GM23338 (cell line): ENCODE measurements around the gene ZNF692. TPM values are rescaled to one million over a fixed set of nuclear protein-coding genes. Genes with fewer than 3 reads are reported as not detected.

Source experiments
- ATAC-seq: fragments of 200-7000 bp; cut with Tn5 transposase; 3 replicates; pipeline ENCODE4 v1.9.1; 2020
- DNase-seq: peaks from one replicate; pipeline ENCODE4 v3.0.0-alpha.2; 2015; ENCODE audit warnings: low spot score
- H2AFZ ChIP-seq: fragments of 200-600 bp; sonication (generic); 2 replicates; pipeline ENCODE4 v1.8.0; 2016; ENCODE audit warnings: antibody characterized with exemption, mild to moderate bottlenecking, moderate library complexity
- H3F3A ChIP-seq: fragments of 200-600 bp; sonication (generic); replicated peaks from 2 replicates; pipeline ENCODE4 v1.8.0; 2017; ENCODE audit warnings: antibody characterized with exemption, mixed run types, low read depth
- H3K27ac ChIP-seq: fragments of 200-600 bp; sonication (generic); 2 replicates; pipeline ENCODE4 v1.6.1; 2016; ENCODE audit warnings: low read depth
- H3K27me3 ChIP-seq: fragments of 200-600 bp; sonication (generic); 2 replicates; pipeline ENCODE4 v1.8.0; 2016; ENCODE audit warnings: mild to moderate bottlenecking, mixed run types, moderate library complexity; ENCODE audit not compliant: insufficient read depth
- H3K36me3 ChIP-seq: fragments of 200-600 bp; sonication (generic); 2 replicates; pipeline ENCODE4 v1.8.0; 2016; ENCODE audit warnings: mild to moderate bottlenecking; ENCODE audit not compliant: insufficient read depth
- H3K4me1 ChIP-seq: fragments of 200-600 bp; sonication (generic); 2 replicates; pipeline ENCODE4 v1.8.0; 2016; ENCODE audit warnings: mild to moderate bottlenecking, moderate library complexity; ENCODE audit not compliant: insufficient read depth
- H3K4me2 ChIP-seq: fragments of 200-600 bp; sonication (generic); 2 replicates; pipeline ENCODE4 v1.7.1; 2017; ENCODE audit warnings: mixed run types
- H3K4me3 ChIP-seq: fragments of 200-600 bp; sonication (generic); 2 replicates; pipeline ENCODE4 v1.6.1; 2016; ENCODE audit warnings: mixed run types
- H3K79me2 ChIP-seq: fragments of 200-600 bp; sonication (generic); replicated peaks from 2 replicates; pipeline ENCODE4 v1.8.0; 2017; ENCODE audit warnings: mild to moderate bottlenecking; ENCODE audit not compliant: insufficient read depth
- H3K9me2 ChIP-seq: fragments of 200-600 bp; sonication (generic); 2 replicates; pipeline ENCODE4 v1.8.0; 2017; ENCODE audit not compliant: insufficient read depth
- H4K20me1 ChIP-seq: fragments of 200-600 bp; sonication (generic); replicated peaks from 2 replicates; pipeline ENCODE4 v1.8.0; 2017; ENCODE audit warnings: mild to moderate bottlenecking; ENCODE audit not compliant: insufficient read depth
- H3K27ac Mint-ChIP-seq: 2 replicates; pipeline ENCODE4 v1.8.0; 2020; ENCODE audit warnings: inconsistent platforms, mild to moderate bottlenecking, moderate library complexity, mixed read lengths
- H3K27me3 Mint-ChIP-seq: 3 replicates; pipeline ENCODE4 v1.8.0; 2022; ENCODE audit warnings: low read depth, mild to moderate bottlenecking, moderate library complexity, mixed read lengths, inconsistent platforms; ENCODE audit not compliant: insufficient read depth, poor library complexity
- H3K36me3 Mint-ChIP-seq: 3 replicates; pipeline ENCODE4 v1.8.0; 2021; ENCODE audit warnings: low read depth, mild to moderate bottlenecking, inconsistent platforms, moderate library complexity, mixed read lengths
- H3K4me1 Mint-ChIP-seq: 3 replicates; pipeline ENCODE4 v1.8.0; 2020; ENCODE audit warnings: mild to moderate bottlenecking, inconsistent platforms, mixed read lengths
- H3K4me3 Mint-ChIP-seq: 3 replicates; pipeline ENCODE4 v1.8.0; 2021; ENCODE audit warnings: moderate library complexity, mild to moderate bottlenecking, inconsistent platforms, mixed read lengths
- H3K9me3 Mint-ChIP-seq: 3 replicates; pipeline ENCODE4 v1.8.0; 2020; ENCODE audit warnings: moderate library complexity, mild to moderate bottlenecking, inconsistent platforms, mixed read lengths
- CREB1 ChIP-seq: fragments of 250-450 bp; sonication (Bioruptor Pico); IDR thresholded peaks from 2 replicates; pipeline ENCODE4 v1.5.0; 2020; ENCODE audit warnings: low read depth, mild to moderate bottlenecking, moderate library complexity
- EZH2 ChIP-seq: fragments of 200-600 bp; sonication (generic); IDR thresholded peaks from one replicate; pipeline ENCODE4 v1.8.0; 2017; ENCODE audit warnings: antibody characterized with exemption, mild to moderate bottlenecking, low read depth; ENCODE audit not compliant: unreplicated experiment
- EZH2phosphoT487 ChIP-seq: fragments of 200-600 bp; sonication (generic); IDR thresholded peaks from one replicate; pipeline ENCODE4 v1.8.1; 2018; ENCODE audit warnings: antibody characterized with exemption; ENCODE audit not compliant: unreplicated experiment
- NANOG ChIP-seq: IDR thresholded peaks from 2 replicates; pipeline ENCODE4 v1.6.1; 2016; ENCODE audit warnings: antibody characterized with exemption, borderline replicate concordance
- POLR2AphosphoS5 ChIP-seq: IDR thresholded peaks from 2 replicates; pipeline ENCODE4 v1.6.1; 2016; ENCODE audit warnings: antibody characterized with exemption, low read depth
- STAT1 ChIP-seq: IDR thresholded peaks from one replicate; pipeline ENCODE4 v1.6.1; 2016; ENCODE audit warnings: antibody characterized with exemption; ENCODE audit not compliant: unreplicated experiment
- ZNF114 ChIP-seq: fragments of 250-450 bp; sonication (Bioruptor Pico); IDR thresholded peaks from 2 replicates; pipeline ENCODE4 v1.5.0; 2020; ENCODE audit warnings: mild to moderate bottlenecking, moderate library complexity
- ZNF331 ChIP-seq: fragments of 250-450 bp; sonication (Bioruptor Pico); IDR thresholded peaks from 2 replicates; pipeline ENCODE4 v1.5.0; 2020; ENCODE audit warnings: low read depth, mild to moderate bottlenecking, moderate library complexity
- polyA plus RNA-seq: library from polyadenylated mRNA; unstranded; fragments of >200 nt; fragmentation: Nextera tagmentation; extraction: Ambion mirVana; gene quantifications from 2 replicates; pipeline ENCODE4 v1.2.1, GENCODE V29; 2016
- total RNA-seq: library from RNA; depleted of rRNA; stranded (reverse); fragments of >200 nt; shearing (Covaris generic); gene quantifications from 2 replicates; pipeline ENCODE4 v1.2.3, GENCODE V29; 2014
- TF ChIP-seq, protein P1 (sequence below): IDR thresholded peaks from one replicate; pipeline ENCODE4 v1.6.1; 2018; ENCODE audit warnings: antibody characterized with exemption; ENCODE audit not compliant: unreplicated experiment
- TF ChIP-seq, protein P2 (sequence below), 2 experiments: fragments of 200-600 bp in 1 of 2; sonication (generic) in 1 of 2; conservative IDR thresholded peaks; 2 replicates each; pipeline versions ENCODE4 v1.5.1 to v1.6.1; 2016 to 2017; ENCODE audit warnings: antibody characterized with exemption in 2 of 2, low read depth in 2 of 2, mild to moderate bottlenecking in 2 of 2, moderate library complexity in 1 of 2

ZNF692 gene
- total and polyA plus RNA-seq, 2 experiments from 2014 or later: 41.2 to 57.1 TPM

DNA sequence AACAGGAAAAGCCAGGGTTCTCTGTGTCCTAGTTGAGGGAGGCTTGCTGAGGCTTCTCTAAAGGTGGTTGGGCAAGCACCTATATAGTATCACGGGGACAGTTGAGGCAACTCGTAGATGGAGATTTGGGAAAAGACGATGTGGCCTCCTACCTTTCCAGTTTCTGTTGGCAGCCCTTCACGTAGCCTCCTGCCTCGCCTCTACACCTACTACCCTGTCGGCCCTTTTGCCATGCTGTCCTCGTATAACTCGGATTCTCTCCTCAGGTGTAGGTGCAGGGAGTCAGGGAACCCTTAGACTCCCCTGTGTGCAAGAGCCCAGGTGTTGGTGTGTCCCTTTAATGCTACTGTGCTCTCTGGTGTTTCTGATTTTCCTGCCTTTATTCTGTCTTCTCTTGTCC lies 10.3 kb downstream of the ZNF692 start:
- Histone ChIP-seq H3K4me1 (peaks cover 6% of the 10 kb centered on the region; the same call in 1 of the 2 replicates), H4K20me1 (peaks cover 13% of the 10 kb centered on the region), H3K9me2 (no peaks in the 10 kb centered on the region), H3K27me3 (peaks cover 47% of the 10 kb centered on the region), H2AFZ (no peak overlapping the region), H3K79me2 (no peaks in the 10 kb centered on the region), H3F3A (peaks cover 13% of the 10 kb centered on the region), H3K4me2 (peak overlapping the region; percentile 89), H3K4me3 (peak overlapping the region; percentile 68), H3K36me3 (no peaks in the 10 kb centered on the region; the same call in 1 of the 2 replicates), H3K27ac (no peak overlapping the region)
- TF ChIP-seq ZNF331 (CRISPR knock-in tag) (no peak), CREB1 (CRISPR knock-in tag) (no peak), ZNF114 (no peak), NANOG (no peak), EZH2phosphoT487 (no peak), POLR2AphosphoS5 (no peak; the same call in 1 of the 2 replicates)
- TF ChIP-seq, protein P1, sequence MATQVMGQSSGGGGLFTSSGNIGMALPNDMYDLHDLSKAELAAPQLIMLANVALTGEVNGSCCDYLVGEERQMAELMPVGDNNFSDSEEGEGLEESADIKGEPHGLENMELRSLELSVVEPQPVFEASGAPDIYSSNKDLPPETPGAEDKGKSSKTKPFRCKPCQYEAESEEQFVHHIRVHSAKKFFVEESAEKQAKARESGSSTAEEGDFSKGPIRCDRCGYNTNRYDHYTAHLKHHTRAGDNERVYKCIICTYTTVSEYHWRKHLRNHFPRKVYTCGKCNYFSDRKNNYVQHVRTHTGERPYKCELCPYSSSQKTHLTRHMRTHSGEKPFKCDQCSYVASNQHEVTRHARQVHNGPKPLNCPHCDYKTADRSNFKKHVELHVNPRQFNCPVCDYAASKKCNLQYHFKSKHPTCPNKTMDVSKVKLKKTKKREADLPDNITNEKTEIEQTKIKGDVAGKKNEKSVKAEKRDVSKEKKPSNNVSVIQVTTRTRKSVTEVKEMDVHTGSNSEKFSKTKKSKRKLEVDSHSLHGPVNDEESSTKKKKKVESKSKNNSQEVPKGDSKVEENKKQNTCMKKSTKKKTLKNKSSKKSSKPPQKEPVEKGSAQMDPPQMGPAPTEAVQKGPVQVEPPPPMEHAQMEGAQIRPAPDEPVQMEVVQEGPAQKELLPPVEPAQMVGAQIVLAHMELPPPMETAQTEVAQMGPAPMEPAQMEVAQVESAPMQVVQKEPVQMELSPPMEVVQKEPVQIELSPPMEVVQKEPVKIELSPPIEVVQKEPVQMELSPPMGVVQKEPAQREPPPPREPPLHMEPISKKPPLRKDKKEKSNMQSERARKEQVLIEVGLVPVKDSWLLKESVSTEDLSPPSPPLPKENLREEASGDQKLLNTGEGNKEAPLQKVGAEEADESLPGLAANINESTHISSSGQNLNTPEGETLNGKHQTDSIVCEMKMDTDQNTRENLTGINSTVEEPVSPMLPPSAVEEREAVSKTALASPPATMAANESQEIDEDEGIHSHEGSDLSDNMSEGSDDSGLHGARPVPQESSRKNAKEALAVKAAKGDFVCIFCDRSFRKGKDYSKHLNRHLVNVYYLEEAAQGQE: no peak
- no peak for DNase-seq
- Mint-ChIP-seq H3K4me3 (no peak overlapping the region), H3K4me1 (peaks cover 8% of the 10 kb centered on the region), H3K27ac (no peak overlapping the region), H3K9me3 (no peaks in the 10 kb centered on the region; the same call in 2 of the 3 replicates), H3K36me3 (peaks cover 43% of the 10 kb centered on the region), H3K27me3 (peaks cover 18% of the 10 kb centered on the region)
- ATAC-seq: no peak

DNA sequence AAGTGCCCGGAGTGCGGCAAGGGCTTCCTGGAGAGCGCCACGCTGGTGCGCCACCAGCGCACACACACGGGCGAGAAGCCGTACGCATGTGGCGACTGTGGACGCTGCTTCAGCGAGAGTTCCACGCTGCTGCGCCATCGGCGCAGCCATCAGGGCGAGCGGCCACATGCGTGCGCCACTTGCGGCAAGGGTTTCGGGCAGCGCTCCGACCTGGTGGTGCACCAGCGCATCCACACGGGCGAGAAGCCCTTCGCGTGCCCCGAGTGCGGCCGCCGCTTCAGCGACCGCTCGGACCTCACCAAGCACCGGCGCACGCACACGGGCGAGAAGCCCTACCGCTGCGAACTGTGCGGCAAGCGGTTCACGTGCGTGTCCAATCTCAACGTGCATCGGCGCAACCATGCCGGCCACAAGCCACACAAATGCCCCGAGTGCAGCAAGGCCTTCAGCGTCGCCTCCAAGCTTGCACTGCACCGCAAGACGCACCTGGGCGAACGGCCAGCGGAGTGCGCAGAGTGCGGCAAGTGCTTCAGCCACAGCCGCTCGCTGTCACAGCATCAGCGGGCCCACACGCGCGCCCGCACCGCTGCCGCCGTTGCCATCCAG lies 10.8 kb downstream of the ZNF692 start:
- no peaks in the 10 kb centered on the region; the same call in 2 of the 3 replicates for H3K9me3 Mint-ChIP-seq
- H3K4me1 Mint-ChIP-seq: peaks cover 8% of the 10 kb centered on the region
- Histone ChIP-seq H3F3A (peaks cover 13% of the 10 kb centered on the region), H2AFZ (peak overlapping the region; percentile 86), H4K20me1 (peaks cover 13% of the 10 kb centered on the region), H3K36me3 (no peaks in the 10 kb centered on the region), H3K4me2 (peak overlapping the region; percentile 89), H3K9me2 (no peaks in the 10 kb centered on the region), H3K4me1 (peaks cover 6% of the 10 kb centered on the region; the same call in 1 of the 2 replicates), H3K79me2 (no peaks in the 10 kb centered on the region), H3K27me3 (peaks cover 47% of the 10 kb centered on the region), H3K27ac (no peak overlapping the region), H3K4me3 (peak overlapping the region; percentile 68)
- ATAC-seq (peak; percentile 62), DNase-seq (peak; percentile 63)
- H3K27me3 Mint-ChIP-seq: peaks cover 18% of the 10 kb centered on the region
- H3K4me3 Mint-ChIP-seq: peak overlapping the region; percentile 58; the same call in 2 of the 3 replicates
- peaks cover 43% of the 10 kb centered on the region for H3K36me3 Mint-ChIP-seq
- H3K27ac Mint-ChIP-seq: no peak overlapping the region
- no peak for TF ChIP-seq ZNF331 (CRISPR knock-in tag)
- no peak for TF ChIP-seq ZNF114
- no peak for TF ChIP-seq STAT1
- no peak for TF ChIP-seq EZH2
- TF ChIP-seq, protein P2, sequence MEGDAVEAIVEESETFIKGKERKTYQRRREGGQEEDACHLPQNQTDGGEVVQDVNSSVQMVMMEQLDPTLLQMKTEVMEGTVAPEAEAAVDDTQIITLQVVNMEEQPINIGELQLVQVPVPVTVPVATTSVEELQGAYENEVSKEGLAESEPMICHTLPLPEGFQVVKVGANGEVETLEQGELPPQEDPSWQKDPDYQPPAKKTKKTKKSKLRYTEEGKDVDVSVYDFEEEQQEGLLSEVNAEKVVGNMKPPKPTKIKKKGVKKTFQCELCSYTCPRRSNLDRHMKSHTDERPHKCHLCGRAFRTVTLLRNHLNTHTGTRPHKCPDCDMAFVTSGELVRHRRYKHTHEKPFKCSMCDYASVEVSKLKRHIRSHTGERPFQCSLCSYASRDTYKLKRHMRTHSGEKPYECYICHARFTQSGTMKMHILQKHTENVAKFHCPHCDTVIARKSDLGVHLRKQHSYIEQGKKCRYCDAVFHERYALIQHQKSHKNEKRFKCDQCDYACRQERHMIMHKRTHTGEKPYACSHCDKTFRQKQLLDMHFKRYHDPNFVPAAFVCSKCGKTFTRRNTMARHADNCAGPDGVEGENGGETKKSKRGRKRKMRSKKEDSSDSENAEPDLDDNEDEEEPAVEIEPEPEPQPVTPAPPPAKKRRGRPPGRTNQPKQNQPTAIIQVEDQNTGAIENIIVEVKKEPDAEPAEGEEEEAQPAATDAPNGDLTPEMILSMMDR (conservative IDR thresholded peaks at IDR 0.05; ENCODE audit: low read depth in 2 of 2): no peak
- TF ChIP-seq CREB1 (CRISPR knock-in tag): no peak
- TF ChIP-seq, protein P1: no peak
- TF ChIP-seq POLR2AphosphoS5: no peak
